ENCODE measurements around the gene DNM3. TPM values are rescaled to one million over a fixed set of nuclear protein-coding genes. Genes with fewer than 3 reads are reported as not detected.

The DNM3 gene
- total and polyA plus RNA-seq, 9 of the 15 experiments (the other 6 are each of a cell fraction or from before 2014, with no cell fraction given), result 0.08 to 0.36 (median 0.22) TPM; not detected in 1

DNA sequence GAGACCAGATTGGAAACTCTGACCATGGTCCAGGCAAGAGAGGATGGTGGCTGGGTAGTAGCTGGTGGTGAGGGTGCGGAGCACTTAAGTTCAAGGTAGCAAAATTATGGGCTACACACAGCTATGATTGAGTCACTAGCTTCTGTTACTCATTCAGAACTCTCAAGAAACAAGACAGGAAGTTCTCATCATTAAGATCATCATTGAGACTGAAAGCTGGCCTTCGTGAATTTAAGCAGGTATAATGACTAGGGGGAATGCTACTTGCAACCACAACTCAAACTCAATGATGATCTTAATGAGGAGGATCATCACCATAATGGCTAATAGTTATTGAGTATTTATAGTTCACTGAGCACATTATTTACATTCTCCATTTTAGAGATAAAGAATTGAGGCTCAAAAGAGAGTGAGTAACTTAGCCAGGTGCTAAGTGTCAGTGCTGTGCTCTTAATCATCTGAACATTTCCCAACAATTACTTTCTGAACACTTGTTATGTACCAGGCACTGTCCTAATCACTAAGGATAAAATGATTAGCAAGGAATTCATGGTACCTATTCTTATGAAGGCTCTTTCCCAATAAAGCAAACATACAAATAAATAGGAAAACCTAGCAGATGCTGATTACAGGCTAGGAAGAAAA lies 292.9 kb downstream of the DNM3 start (continued):
- TF ChIP-seq ZNF449 (CRISPR knock-in tag; IDR thresholded peaks at IDR 0.05), result no peak
- TF ChIP-seq SFPQ (IDR thresholded peaks at IDR 0.05; ENCODE audit: low read depth, low read length), result no peak
- no peak for TF ChIP-seq ZNF77 (CRISPR knock-in tag; IDR thresholded peaks at IDR 0.05)

DNA sequence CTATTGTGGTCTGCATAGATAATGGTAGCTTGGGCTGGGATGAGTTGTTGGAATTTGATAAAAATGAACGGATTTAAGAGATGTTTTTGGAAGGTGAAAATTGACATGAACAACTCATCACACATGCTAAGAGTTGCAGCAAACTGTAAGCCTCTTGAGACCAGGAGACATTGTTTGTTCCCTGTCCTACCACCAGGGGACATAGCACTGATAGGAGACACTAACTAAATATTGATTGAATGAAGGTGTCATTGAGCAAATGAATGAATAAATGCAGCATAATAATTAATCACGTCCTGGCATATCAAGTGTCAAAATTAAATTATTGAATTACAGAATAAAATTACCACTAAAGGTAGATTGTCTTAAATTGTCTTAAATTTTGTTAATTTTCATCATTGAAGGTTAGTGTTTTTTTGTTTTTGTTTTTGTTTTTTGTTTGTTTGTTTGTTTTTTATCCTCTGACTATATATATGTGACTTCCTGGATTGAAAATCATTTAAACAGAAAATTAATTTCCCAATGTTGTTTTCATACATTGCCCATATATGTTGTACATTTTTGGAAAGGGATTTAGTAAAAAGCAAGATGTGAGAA lies 293.9 kb downstream of the DNM3 start:
- Histone ChIP-seq H3K27me3 (ENCODE audit: control insufficient read depth in 2 of 2, insufficient read depth in 2 of 2, low read length in 2 of 2) (no peaks in the 10 kb centered on the region), H4K20me1 (replicated peaks; ENCODE audit: control insufficient read depth, insufficient read depth, low read length) (no peaks in the 10 kb centered on the region), H3K79me2 (ENCODE audit: control insufficient read depth, insufficient read depth, low read length) (no peaks in the 10 kb centered on the region), H3K9ac (ENCODE audit: insufficient read depth in 1 of 2, low read depth in 2 of 2, low read length in 2 of 2) (no peak overlapping the region), H3K4me2 (ENCODE audit: insufficient read depth, low read length) (no peak overlapping the region), H3K4me3 (no peak overlapping the region), H3K27ac (ENCODE audit: extremely low read depth, low read depth, low read length) (no peak overlapping the region), H2AFZ (ENCODE audit: low read depth, low read length) (no peak overlapping the region), H3K4me1 (replicated peaks in 1 of 2; ENCODE audit: control insufficient read depth in 2 of 2, insufficient read depth in 2 of 2, low read length in 2 of 2) (no peaks in the 10 kb centered on the region), H3K36me3 (ENCODE audit: control insufficient read depth, insufficient read depth, low read length) (no peaks in the 10 kb centered on the region), H3K9me1 (ENCODE audit: control insufficient read depth, insufficient read depth, low read length) (no peaks in the 10 kb centered on the region), H3K9me3 (replicated peaks; ENCODE audit: control insufficient read depth, insufficient read depth, low read depth, low read length) (no peaks in the 10 kb centered on the region)
- POLR2A ChIA-PET, result no interaction called here
- in situ Hi-C loops (cut with MboI), result no loop called here
- TF ChIP-seq E2F8 (IDR thresholded peaks at IDR 0.05; ENCODE audit: low read depth, partially characterized antibody), result no peak
- peak in 1 of 2 experiments; percentile 53; a peak in 2 of 4 replicates for TF ChIP-seq RAD21 (CRISPR knock-in tag; conservative IDR thresholded peaks at IDR 0.05 in 1 of 2, IDR thresholded peaks at IDR 0.05 in 1 of 2)
- TF ChIP-seq SMC3 (conservative IDR thresholded peaks at IDR 0.05; ENCODE audit: insufficient read depth, low read depth, low read length), result 0 out of 2 replicates have a peak, but pooled peaks have one; percentile 23
- TF ChIP-seq CTCF (IDR thresholded peaks at IDR 0.05 in 2 of 3, conservative IDR thresholded peaks at IDR 0.05 in 1 of 3; ENCODE audit: insufficient read depth in 2 of 3, low read depth in 1 of 3, low read length in 3 of 3), result peak; percentile 18 to 54 (median 45); a peak in 4 of 6 replicates
- ATAC-seq (peak; percentile 68), FAIRE-seq (peak; percentile 62), DNase-seq (ENCODE audit: extremely low read depth in 1 of 4, low spot score in 3 of 4) (peak; percentile 9 to 26 (median 24))
- no TSS peak for BruUV-seq (replicated peaks)
- intact Hi-C loops (cut with micrococcal nuclease), result no loop called here
- WGBS (ENCODE audit: insufficient coverage, low coverage, missing lambda C conversion rate), result 0% methylated on average over 2 of the region's 2 CpGs
- CTCF ChIA-PET (ENCODE audit: low intra/inter-chr PET ratio), result no interaction called here
